ENCODE data around the gene ATP2A3.

DNA sequence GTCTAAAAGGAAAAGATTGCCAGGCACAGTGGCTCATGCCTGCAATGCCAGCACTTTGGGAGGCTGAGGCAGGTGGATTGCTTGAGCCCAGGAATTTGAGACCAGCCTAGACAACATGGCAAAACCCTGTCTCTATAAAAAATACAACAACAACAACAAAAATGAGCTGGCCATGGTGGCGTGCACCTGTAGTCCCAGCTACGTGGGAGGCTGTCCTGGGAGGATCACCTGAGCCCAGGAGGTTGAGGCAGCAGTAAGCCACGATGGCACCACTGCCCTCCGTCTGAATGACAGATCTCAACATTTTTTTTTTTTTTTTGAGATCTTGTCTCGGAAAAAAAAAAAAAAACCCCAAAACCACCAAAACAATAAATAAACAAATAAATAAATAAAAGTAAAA is 28.1 kb upstream of the ATP2A3 start:
- TF ChIP-seq POLR2A (IDR thresholded peaks at IDR 0.05): no peak
- TF ChIP-seq, protein P1, sequence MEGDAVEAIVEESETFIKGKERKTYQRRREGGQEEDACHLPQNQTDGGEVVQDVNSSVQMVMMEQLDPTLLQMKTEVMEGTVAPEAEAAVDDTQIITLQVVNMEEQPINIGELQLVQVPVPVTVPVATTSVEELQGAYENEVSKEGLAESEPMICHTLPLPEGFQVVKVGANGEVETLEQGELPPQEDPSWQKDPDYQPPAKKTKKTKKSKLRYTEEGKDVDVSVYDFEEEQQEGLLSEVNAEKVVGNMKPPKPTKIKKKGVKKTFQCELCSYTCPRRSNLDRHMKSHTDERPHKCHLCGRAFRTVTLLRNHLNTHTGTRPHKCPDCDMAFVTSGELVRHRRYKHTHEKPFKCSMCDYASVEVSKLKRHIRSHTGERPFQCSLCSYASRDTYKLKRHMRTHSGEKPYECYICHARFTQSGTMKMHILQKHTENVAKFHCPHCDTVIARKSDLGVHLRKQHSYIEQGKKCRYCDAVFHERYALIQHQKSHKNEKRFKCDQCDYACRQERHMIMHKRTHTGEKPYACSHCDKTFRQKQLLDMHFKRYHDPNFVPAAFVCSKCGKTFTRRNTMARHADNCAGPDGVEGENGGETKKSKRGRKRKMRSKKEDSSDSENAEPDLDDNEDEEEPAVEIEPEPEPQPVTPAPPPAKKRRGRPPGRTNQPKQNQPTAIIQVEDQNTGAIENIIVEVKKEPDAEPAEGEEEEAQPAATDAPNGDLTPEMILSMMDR (IDR thresholded peaks at IDR 0.05): no peak
- TF ChIP-seq POLR2AphosphoS5 (IDR thresholded peaks at IDR 0.05): no peak
- TF ChIP-seq EP300 (IDR thresholded peaks at IDR 0.05; ENCODE audit: low read depth): no peak

All from transverse colon (tissue), 4 donors.